ENCODE data around the gene SLC22A15.
A peak's percentile ranks its signal among the peaks of the same experiment; 100 is the strongest.
"Not testable (repeated sequence)": the region's sequence is repeated elsewhere in the genome, so short reads cannot be mapped to it uniquely, and the experiment has no call there.

SLC22A15 gene

GRCh38 chr1:116033322-116033721 is 57.0 kb downstream of the SLC22A15 start:
- DNase-seq = no peak

DNA sequence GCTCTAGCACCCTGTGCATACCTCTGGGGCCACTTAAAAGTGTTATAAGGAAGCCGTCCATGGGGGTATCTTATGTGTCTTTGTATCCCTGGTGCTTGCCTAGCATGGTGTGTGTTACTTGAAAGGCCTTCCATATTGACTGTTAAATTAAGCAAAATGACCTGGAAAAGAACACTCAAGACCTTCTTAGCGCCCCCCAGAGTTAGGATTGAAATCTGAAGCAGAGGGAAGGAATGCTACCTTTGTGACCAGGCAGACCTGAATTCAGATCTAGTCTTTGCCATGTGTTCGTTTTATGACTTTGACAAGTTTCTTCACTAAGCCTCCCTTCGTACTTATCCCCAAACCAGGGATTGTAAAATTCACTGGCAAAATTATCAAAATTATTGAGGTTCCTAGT is 59.9 kb downstream of the SLC22A15 start:
- DNase-seq = no peak

DNA sequence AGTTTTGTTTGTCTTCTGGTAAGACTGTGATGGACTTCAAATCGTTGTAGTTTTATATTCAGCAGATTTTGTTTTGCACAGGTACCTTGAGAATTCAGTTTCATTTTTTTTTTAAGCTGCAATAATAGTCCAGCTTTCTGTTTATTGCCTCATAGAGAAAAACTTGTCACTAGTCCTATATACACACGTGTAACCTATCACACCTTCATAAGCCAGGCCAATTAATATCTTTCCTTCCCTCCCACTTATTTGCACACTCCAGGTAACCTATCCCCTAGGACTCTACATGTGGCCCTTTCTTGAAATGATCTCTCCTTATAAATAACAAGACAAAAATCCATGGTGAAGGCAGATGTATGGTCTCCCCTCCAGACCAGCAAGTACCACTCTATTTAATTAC is 62.4 kb downstream of the SLC22A15 start:
- no peak for DNase-seq

DNA sequence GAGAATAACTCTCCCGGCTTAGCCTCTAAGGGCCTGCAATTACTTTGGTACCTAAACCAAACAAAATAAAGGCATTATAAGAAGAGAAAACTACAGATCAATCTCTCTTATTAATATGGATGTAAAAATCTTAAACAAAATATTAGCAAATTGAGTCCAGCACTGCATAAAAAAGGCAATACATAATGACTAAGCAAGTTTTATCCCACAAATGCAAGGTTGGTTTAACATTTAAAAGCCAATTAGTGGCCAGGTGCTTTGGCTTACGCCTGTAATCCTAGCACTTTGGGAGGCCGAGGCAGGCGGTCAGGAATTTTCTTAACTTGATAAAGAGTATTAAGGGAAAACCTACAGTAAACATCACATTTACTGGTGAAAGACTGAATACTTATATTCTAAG is 67.8 kb downstream of the SLC22A15 start:
- DNase-seq = no peak

DNA sequence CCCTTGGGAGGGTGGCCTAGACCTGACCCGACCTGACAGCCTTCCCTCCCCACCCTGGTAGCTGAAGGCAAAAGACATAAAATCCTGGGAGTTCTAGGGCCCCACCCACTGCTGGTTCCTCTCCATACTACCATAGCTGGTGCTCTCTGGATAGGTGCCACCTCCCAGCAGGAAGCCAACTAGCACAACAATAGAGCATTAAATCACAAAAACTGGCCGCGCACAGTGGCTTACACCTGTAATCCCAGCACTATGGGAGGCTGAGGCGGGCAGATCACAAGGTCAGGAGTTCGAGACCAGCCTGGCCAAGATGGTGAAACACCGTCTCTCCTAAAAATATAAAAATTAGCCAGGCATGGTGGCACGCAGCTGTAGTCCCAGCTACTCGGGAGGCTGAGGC is 70.6 kb downstream of the SLC22A15 start:
- DNase-seq = not testable (repeated sequence)

DNA sequence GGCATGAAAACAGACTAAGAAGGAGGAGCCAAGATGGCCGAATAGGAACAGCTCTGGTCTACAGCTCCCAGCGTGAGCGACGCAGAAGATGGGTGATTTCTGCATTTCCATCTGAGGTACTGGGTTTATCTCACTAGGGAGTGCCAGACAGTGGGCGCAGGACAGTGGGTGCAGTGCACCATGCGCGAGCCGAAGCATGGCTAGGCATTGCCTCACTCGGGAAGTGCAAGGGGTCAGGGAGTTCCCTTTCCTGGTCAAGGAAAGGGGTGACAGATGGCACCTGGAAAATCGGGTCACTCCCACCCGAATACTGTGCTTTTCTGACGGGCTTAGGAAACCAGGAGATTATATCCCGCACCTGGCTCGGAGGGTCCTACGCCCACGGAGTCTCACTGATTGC is 75.6 kb downstream of the SLC22A15 start:
- not testable (repeated sequence) for DNase-seq

DNA sequence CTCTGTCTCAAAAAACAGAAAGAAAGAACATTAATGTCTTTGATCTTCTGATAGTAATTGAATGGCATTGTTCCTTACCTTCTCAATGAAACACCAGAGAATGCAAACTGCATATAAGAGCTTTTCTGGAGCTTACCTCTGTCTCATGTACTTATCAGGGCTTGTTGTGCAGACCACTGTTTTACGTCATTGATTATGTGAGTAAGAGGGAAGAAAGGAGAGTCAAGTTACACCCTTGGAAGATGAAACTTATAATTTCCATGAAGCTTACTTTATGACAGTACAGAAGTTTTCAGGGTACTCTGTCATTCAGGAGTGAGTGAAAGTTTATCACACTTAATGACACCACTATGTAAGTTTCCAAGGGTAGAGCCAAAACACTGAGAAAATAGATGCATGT is 85.9 kb downstream of the SLC22A15 start:
- no peak for DNase-seq

GRCh38 chr1:116064616-116065015 is 88.3 kb downstream of the SLC22A15 start:
- peak; percentile 76 for DNase-seq

DNA sequence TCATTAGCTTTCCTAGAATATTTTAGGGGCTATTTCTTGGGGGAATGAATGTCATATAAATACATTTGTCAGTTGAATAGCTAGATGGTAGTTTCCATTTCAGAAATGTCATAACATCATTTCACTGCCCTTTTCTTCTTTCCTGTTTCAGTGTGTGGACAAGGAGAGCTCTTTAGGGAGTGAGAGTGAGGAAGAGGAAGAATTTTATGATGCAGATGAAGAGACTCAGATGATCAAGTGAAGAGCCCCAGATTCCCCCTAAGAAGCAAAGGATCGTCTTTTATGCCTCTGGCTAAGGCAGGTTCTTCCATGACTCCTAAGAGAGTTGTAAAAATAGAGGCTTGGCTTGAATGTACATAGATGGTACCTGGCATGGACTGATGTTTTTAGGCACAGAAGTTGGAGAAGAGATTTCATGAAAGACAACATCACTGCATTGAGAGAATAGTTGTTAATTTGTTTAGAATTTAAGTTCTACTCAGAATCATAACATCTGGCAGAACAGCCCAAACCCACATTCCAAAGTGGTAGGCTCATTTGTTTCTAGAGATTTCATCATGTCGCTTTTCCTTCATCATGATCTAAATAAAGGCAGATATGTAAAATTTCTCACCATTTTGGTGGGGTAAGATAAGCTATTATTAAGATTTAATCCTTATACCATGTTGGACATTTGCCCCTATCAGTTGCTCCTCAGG is 90.7 kb downstream of the SLC22A15 start:
- DNase-seq = peak; percentile 86

DNA sequence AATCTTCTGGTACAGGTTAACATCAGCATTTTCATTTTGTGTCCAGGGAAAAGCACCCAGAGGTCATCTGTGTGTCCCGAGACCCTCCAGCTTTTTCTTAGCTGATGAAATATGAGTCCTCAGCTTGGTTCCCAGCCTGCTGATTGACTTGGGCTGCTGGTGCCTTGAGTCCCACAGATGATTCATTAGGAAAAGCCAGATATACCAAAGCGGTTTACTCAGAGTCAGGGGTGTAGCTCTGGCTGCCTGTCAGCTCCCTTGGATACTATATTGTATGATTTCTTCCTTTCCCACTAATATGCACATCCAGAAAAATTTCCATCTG is 91.2 kb downstream of the SLC22A15 start:
- peak; percentile 92 for DNase-seq

- DNase-seq = no peak
These were observed 99.3 kb downstream of the SLC22A15 start for GRCh38 chr1:116075575-116075974.

DNA sequence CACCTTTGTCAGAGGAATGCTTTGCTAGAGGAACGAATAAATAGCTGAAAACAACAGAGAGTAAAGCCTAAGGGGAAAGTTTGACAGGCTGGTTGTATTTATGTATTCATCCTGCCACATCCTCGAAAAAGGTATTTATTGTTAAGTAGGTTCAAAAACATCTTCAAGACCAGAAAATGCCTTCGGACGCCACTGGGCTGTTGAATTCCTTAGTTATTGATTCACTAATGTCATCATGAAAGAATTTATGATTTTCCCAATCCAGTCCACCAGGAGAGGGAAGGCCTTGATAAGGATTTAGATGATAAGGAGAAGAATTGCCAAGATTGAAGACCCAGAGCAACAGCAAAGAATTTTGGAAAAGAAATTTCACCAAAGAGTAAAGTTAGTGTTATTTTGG is 99.7 kb downstream of the SLC22A15 start:
- no peak for DNase-seq

- DNase-seq = peak; percentile 25
These were observed 100.5 kb downstream of the SLC22A15 start for GRCh38 chr1:116076831-116077230.

DNA sequence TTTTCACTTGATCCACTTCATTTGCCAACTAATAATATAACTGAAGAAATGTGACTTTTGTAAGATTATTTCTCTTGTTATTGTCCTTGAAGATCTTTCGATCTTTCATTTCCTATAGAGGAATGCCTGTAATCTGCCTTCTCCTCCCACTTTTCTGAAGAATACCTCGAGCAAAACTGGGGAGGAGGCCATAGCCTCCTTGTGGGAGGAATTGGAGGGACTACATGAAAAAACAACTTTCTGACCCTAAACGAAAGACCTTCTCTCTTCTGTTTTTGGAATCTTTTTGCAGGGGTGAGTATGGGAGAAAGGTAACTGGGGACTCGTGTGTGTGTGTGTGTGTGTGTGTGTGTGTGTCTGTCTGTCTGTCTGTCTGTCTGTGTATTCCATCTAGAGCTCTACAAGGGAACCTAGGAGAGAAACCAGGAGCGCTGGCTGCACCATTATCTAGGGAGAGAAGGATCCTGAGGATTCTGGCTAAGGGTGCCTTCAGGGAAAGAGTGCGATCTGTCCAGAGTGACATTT is 102.4 kb downstream of the SLC22A15 start:
- DNase-seq = no peak

DNA sequence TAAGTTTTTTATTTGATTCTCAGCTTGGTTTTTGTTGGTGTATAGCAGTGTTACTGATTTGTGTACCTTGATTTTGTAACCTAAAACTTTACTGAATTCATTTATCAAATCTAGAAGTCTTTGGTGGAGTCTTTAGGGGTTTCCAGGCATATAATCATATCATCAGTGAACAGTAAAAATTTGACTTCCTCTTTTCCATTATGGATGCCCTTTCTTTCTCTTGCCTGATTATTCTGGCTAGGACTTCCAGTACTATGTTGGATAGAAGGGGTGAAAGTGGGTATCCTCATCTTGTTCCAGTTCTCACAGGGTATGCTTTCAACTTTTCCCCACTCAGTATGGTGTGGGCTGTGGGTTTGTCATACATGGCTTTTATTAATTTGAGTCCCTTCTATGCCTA is 111.3 kb downstream of the SLC22A15 start:
- DNase-seq = no peak

GRCh38 chr1:116089870-116090269 is 113.6 kb downstream of the SLC22A15 start:
- DNase-seq = no peak

GRCh38 chr1:116091083-116091482 is 114.8 kb downstream of the SLC22A15 start:
- no peak for DNase-seq

DNA sequence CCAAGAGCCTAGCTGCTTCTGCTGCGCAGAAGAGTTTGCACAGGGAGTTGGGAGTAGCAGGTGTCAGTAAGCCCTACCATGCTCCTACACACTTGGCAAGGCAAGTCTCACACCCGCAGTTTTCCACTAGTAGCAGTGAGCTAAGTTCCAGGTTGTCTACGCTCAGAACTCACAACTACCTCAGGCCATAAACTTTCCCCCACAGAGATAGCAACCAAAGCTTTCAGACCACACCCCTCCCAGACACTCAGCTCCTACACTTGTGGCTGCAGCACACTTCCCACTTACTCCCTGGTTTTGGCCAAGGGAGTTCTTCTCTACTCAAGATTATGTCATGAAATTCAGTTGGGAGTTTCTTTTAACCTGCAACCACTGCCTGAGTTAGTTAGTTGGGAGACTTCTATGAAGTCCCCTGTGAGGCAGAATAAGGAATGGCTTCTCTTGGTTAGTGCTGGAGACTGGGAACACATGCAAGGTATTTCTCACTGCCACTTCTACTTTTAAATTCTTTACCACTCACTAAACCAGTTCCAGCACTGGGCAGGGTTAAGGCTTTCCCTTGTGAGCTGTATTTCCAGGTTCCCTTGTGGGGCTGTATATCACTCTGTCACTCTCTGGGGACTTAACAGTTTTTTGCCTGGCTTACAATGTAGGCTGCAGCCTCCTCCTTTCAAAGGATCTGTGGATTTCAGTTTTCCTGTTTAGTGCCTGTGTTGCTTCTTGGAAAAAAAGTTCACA is 116.6 kb downstream of the SLC22A15 start:
- no peak for DNase-seq

DNA sequence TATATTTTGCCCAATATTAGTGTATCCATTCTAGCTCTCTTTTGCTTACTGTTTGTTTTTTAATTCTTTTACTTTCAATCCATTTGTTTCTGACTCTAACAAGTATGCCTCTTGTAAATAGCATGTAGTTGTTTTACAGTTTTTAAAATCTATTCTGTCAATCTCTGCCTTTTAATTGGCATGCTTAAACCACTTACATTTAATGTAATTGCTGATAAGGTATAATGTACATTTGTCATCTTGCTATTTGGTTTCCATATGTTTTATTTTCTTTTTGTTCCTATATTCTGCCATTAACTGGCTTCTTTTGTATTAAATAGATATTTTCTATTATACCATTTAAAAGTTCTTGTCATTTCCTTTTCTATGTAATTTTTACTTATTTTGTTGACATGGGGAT is 118.7 kb downstream of the SLC22A15 start:
- DNase-seq = no peak

DNA sequence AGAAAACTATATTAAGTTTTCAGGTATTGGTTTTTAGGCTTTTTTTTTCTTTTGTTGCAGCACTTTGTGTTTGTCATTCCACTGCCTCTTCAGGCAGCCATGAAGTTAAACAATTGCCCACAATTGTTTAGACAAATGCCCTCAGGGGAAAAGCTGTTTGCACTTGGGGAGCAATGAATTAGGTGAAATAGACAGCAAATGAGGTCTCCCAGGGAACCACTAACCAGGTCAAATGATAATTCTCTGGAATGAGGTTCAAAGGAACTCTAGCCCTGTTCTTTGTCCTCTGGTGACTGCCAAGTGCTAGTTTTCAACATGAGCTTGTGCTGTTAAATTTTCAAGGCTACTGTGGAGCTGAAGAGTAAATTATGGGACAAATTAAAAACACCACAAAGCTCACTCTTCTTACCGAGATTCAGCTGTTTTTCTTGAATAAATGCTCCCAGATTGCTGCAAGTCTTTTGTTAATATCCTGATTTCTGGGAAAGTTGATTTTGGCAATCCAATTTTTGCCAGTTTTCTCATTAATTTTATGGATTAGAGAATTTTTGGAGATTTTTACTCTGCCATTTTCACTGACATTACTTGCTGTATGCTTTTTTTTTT is 119.8 kb downstream of the SLC22A15 start:
- no peak for DNase-seq

DNA sequence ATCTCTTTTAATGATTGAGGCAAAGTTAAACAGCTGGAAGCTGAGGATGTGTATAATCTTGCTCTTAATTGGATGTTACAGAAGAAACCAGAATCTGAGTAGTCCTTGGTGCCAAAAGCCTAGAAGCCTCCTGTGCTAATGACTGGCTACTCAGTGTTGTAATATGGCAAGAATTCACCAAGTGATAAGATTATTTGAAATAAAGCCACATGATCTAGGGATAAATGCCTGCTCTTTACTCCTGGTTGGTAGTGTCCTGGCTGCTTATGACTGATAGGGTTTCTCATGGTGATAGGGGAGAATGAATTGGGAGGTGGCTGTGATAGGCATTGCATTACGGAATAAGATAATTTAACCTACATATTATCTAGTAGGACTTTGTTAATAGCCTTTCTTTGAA is 121.3 kb downstream of the SLC22A15 start:
- no peak for DNase-seq

GRCh38 chr1:116099379-116099778 is 123.1 kb downstream of the SLC22A15 start:
- DNase-seq = no peak

- no peak for DNase-seq
These were observed 123.6 kb downstream of the SLC22A15 start for GRCh38 chr1:116099919-116100318.

GRCh38 chr1:116104667-116105066 is 128.4 kb downstream of the SLC22A15 start:
- no peak for DNase-seq
